HepG2 (cell line): Measurements from ENCODE around the gene OLFM1. TPM values are rescaled to one million over a fixed set of nuclear protein-coding genes. Genes with fewer than 3 reads are reported as not detected.

Experiments
- ATAC-seq: fragments of 200-7000 bp; cut with Tn5 transposase; 3 replicates; pipeline ENCODE4 v1.9.1; 2020; ENCODE audit warnings: mild to moderate bottlenecking, moderate library complexity
- BruUV-seq: library from RNA; stranded (reverse); fragments of 400-500 nt; replicated peaks from 2 replicates; lab custom pipeline; 2021; lab: Mats Ljungman, UMichigan
- CTCF ChIA-PET: fragments of 300-600 bp; formaldehyde crosslinking; extraction: SDS; loops from one replicate; lab custom pipeline; 2021; ENCODE audit warnings: low total read pairs, inconsistent platforms, low intra/inter-chr PET ratio; lab: Yijun Ruan, JAX
- POLR2A ChIA-PET: fragments of 350-600 bp; sonication (Branson Sonifier 250); formaldehyde crosslinking; loops from one replicate; lab custom pipeline; 2020; ENCODE audit warnings: antibody characterized with exemption, inconsistent platforms; lab: Yijun Ruan, JAX
- DNase-seq: peaks from one replicate; pipeline ENCODE4 v3.0.0-alpha.2; 2015; ENCODE audit warnings: low spot score
- FAIRE-seq: peaks from 3 replicates; lab custom pipeline; 2011; peaks lifted over from hg19 to GRCh38; lab: Jason Lieb, UNC
- H2AFZ ChIP-seq: one replicate; pipeline ENCODE4 v1.6.1; 2011; ENCODE audit warnings: low read length, inconsistent platforms
- H3K27ac ChIP-seq: fragments of 300-600 bp; 3 replicates; pipeline ENCODE4 v1.8.0; 2011; ENCODE audit warnings: mixed run types, mild to moderate bottlenecking, mixed read lengths, low read length, inconsistent platforms; ENCODE audit not compliant: insufficient read depth; ENCODE audit errors: extremely low read length
- H3K27me3 ChIP-seq, 2 experiments: fragments of 200-600 bp in 1 of 2; 2 replicates in 1 of 2; 3 replicates in 1 of 2; pipeline versions ENCODE4 v1.6.0 to v1.8.0; 2011; ENCODE audit warnings: low read length in 2 of 2, mild to moderate bottlenecking in 2 of 2, moderate library complexity in 2 of 2, inconsistent platforms in 1 of 2; ENCODE audit not compliant: insufficient read depth in 2 of 2, control insufficient read depth in 1 of 2
- H3K36me3 ChIP-seq, 2 experiments: fragments of 200-600 bp in 1 of 2; replicated peaks in 1 of 2; 2 replicates in 1 of 2; 3 replicates in 1 of 2; pipeline versions ENCODE4 v1.5.1 to v1.8.0; 2011; ENCODE audit warnings: low read length in 2 of 2, inconsistent platforms in 1 of 2; ENCODE audit not compliant: insufficient read depth in 2 of 2, control insufficient read depth in 1 of 2
- H3K4me1 ChIP-seq: 2 replicates; pipeline ENCODE4 v1.5.1; 2012; ENCODE audit warnings: low read length, inconsistent platforms; ENCODE audit not compliant: insufficient read depth
- H3K4me2 ChIP-seq: 2 replicates; pipeline ENCODE4 v1.6.0; 2011; ENCODE audit warnings: low read depth, low read length, inconsistent platforms
- H3K4me3 ChIP-seq, 3 experiments: fragments of 200-600 bp in 1 of 3; sonication (generic), shearing (Covaris generic) in 1 of 3; replicated peaks in 1 of 3; 2 replicates each; pipeline ENCODE4 v1.5.1; 2011 to 2016; ENCODE audit warnings: low read length in 3 of 3, inconsistent platforms in 2 of 3, low read depth in 2 of 3, mild to moderate bottlenecking in 2 of 3, control low read depth in 1 of 3, mixed read lengths in 1 of 3; ENCODE audit not compliant: insufficient read depth in 1 of 3
- H3K79me2 ChIP-seq: one replicate; pipeline ENCODE4 v1.6.1; 2011; ENCODE audit warnings: low read length, inconsistent platforms; ENCODE audit not compliant: insufficient read depth
- H3K9ac ChIP-seq: 2 replicates; pipeline ENCODE4 v1.6.0; 2011; ENCODE audit warnings: mild to moderate bottlenecking, low read depth, low read length, inconsistent platforms; ENCODE audit not compliant: insufficient read depth
- H3K9me3 ChIP-seq: 2 replicates; pipeline ENCODE4 v1.5.1; 2012; ENCODE audit warnings: mild to moderate bottlenecking, low read length
- H4K20me1 ChIP-seq: 2 replicates; pipeline ENCODE4 v1.6.0; 2011; ENCODE audit warnings: inconsistent platforms, mild to moderate bottlenecking, low read length, moderate library complexity; ENCODE audit not compliant: insufficient read depth
- GLMP ChIP-seq: sonication (generic); formaldehyde crosslinking; IDR thresholded peaks from 2 replicates; pipeline ENCODE4 v1.9.0; 2021; ENCODE audit warnings: missing genetic modification reagents, mild to moderate bottlenecking, borderline replicate concordance
- GTF3A ChIP-seq: sonication (generic); formaldehyde crosslinking; conservative IDR thresholded peaks from 2 replicates; pipeline ENCODE4 v1.4.0; 2020; ENCODE audit warnings: mild to moderate bottlenecking, missing genetic modification reagents
- IRF1 ChIP-seq: sonication (generic); formaldehyde crosslinking; IDR thresholded peaks from 2 replicates; pipeline ENCODE4 v1.4.0; 2020; ENCODE audit warnings: low read depth, mild to moderate bottlenecking, missing genetic modification reagents
- KLF6 ChIP-seq: IDR thresholded peaks from 2 replicates; pipeline ENCODE4 v1.8.0; 2016; ENCODE audit warnings: missing biosample characterization, missing genetic modification reagents
- NRL ChIP-seq: sonication (generic); formaldehyde crosslinking; IDR thresholded peaks from 2 replicates; pipeline ENCODE4 v1.5.0; 2020; ENCODE audit warnings: missing genetic modification reagents, mild to moderate bottlenecking, moderate library complexity, borderline replicate concordance
- PHF20 ChIP-seq: sonication (generic); formaldehyde crosslinking; IDR thresholded peaks from 2 replicates; pipeline ENCODE4 v1.5.0; 2020; ENCODE audit warnings: mild to moderate bottlenecking, missing genetic modification reagents
- RBFOX2 ChIP-seq: fragments of 200-400 bp; formaldehyde crosslinking; IDR thresholded peaks from 2 replicates; pipeline ENCODE4 v1.6.1; 2017; ENCODE audit warnings: low read depth, mild to moderate bottlenecking, low read length
- RXRB ChIP-seq: IDR thresholded peaks from 2 replicates; pipeline ENCODE4 v1.6.1; 2016; ENCODE audit warnings: borderline replicate concordance, missing genetic modification reagents, missing compliant biosample characterization
- SP5 ChIP-seq: IDR thresholded peaks from 2 replicates; pipeline ENCODE4 v1.6.1; 2016; ENCODE audit warnings: low read depth, borderline replicate concordance
- WIZ ChIP-seq: sonication (generic); formaldehyde crosslinking; IDR thresholded peaks from 2 replicates; pipeline ENCODE4 v1.5.1; 2020; ENCODE audit warnings: mild to moderate bottlenecking, missing genetic modification reagents
- ZBTB33 ChIP-seq: sonication (generic); formaldehyde crosslinking; IDR thresholded peaks from 2 replicates; pipeline ENCODE4 v1.4.0; 2020; ENCODE audit warnings: missing genetic modification reagents
- ZNF337 ChIP-seq: sonication (generic); formaldehyde crosslinking; IDR thresholded peaks from 2 replicates; pipeline ENCODE4 v1.5.1; 2020; ENCODE audit warnings: missing genetic modification reagents, low read depth, mild to moderate bottlenecking, borderline replicate concordance
- WGBS: methylation state at CpG from one replicate; pipeline ENCODE4 v1.1.6; 2017; ENCODE audit warnings: low lambda C conversion rate; 5-methylcytosine and 5-hydroxymethylcytosine counted together
- in situ Hi-C: cut with HindIII; loops from 2 replicates; pipeline ENCODE4 v1.10.0; 2017; ENCODE audit warnings: low pct_unique_long_range_greater_than_20kb; ENCODE audit not compliant: extremely low pct_ligation_motif_present
- intact Hi-C: fragments of 100-400 bp; cut with micrococcal nuclease; formaldehyde crosslinking; loops from one replicate; pipeline ENCODE4 v1.10.0; 2022; ENCODE audit not compliant: unreplicated experiment
- polyA plus RNA-seq, 8 experiments: library from polyadenylated mRNA; depleted of rRNA in 3 of 8; stranded (reverse) in 7 of 8; unstranded in 1 of 8; fragments of >200 nt; fragmentation: Illumina TruSeq in 4 of 8; extraction: Trizol in 4 of 8; gene quantifications; 2 replicates each; pipeline versions ENCODE4 v1.2.1 to v1.2.3, GENCODE V29; 2011 to 2016; ENCODE audit warnings: low read depth in 4 of 8, missing spikeins in 1 of 8, mixed read lengths in 1 of 8; ENCODE audit not compliant: insufficient read depth in 1 of 8
- total RNA-seq, 5 experiments: library from RNA; depleted of rRNA; stranded (reverse); fragments of >200 nt; fragmentation: Illumina TruSeq; extraction: Trizol; gene quantifications; 2 replicates each; pipeline ENCODE4 v1.2.3, GENCODE V29; 2016; ENCODE audit warnings: low read depth in 1 of 5
- TF ChIP-seq, protein P1 (sequence below): sonication (generic); formaldehyde crosslinking; IDR thresholded peaks from 2 replicates; pipeline ENCODE4 v1.9.0; 2021; ENCODE audit warnings: missing genetic modification reagents, mild to moderate bottlenecking, borderline replicate concordance
- TF ChIP-seq, protein P2 (sequence below): sonication (generic); formaldehyde crosslinking; IDR thresholded peaks from 2 replicates; pipeline ENCODE4 v1.8.0; 2022; ENCODE audit warnings: mild to moderate bottlenecking, missing genetic modification reagents, borderline replicate concordance
- TF ChIP-seq, protein P3 (sequence below): sonication (generic); formaldehyde crosslinking; IDR thresholded peaks from 2 replicates; pipeline ENCODE4 v1.8.1; 2023; ENCODE audit warnings: missing genetic modification reagents, inconsistent platforms, borderline replicate concordance

Gene OLFM1
- total and polyA plus RNA-seq, 2 of the 13 experiments (the other 11 are each of a cell fraction or from before 2014, with no cell fraction given): not detected

DNA sequence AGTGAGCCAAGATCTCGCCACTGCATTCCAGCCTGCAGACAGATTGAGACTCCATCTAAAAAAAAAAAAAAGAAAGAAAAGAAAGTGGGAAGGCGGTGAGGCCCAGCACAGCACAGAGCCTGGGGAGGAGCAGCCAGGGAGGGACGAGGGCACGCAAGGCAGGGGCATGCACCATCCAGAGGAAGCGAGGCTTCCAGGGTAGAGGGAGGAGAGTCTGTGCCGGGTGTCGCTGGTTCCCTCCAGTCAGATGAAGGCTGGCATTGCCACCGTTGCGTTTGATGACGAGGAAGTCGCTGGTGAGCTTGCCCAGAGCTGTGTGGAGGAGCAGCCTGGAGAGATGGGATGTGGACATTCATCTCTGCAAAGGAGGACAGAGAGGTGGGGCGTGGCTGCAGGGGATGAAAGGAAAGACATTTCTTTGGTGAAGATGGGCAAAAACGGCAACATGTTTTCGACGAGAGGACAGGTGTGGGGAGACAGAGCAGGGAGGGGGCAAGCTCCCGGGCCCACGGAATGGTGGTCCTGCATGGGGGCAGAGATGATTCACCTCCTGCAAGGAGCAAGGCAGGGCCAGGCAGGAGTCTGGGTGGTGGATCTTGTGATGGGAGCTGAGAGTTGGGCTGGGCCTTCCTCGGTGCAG lies 18.6 kb upstream of the OLFM1 start:
- no peak for DNase-seq
- TF ChIP-seq GLMP (CRISPR knock-in tag) (no peak), SP5 (CRISPR knock-in tag) (no peak), GTF3A (CRISPR knock-in tag) (no peak), NRL (CRISPR knock-in tag) (no peak), KLF6 (CRISPR knock-in tag) (no peak), RXRB (CRISPR knock-in tag) (no peak), ZBTB33 (CRISPR knock-in tag) (no peak), PHF20 (CRISPR knock-in tag) (no peak), WIZ (CRISPR knock-in tag) (no peak), IRF1 (CRISPR knock-in tag) (no peak), RBFOX2 (no peak), ZNF337 (CRISPR knock-in tag) (no peak)
- TF ChIP-seq, protein P1, sequence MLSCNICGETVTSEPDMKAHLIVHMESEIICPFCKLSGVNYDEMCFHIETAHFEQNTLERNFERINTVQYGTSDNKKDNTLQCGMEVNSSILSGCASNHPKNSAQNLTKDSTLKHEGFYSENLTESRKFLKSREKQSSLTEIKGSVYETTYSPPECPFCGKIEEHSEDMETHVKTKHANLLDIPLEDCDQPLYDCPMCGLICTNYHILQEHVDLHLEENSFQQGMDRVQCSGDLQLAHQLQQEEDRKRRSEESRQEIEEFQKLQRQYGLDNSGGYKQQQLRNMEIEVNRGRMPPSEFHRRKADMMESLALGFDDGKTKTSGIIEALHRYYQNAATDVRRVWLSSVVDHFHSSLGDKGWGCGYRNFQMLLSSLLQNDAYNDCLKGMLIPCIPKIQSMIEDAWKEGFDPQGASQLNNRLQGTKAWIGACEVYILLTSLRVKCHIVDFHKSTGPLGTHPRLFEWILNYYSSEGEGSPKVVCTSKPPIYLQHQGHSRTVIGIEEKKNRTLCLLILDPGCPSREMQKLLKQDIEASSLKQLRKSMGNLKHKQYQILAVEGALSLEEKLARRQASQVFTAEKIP (CRISPR knock-in tag): no peak
- TF ChIP-seq, protein P2, sequence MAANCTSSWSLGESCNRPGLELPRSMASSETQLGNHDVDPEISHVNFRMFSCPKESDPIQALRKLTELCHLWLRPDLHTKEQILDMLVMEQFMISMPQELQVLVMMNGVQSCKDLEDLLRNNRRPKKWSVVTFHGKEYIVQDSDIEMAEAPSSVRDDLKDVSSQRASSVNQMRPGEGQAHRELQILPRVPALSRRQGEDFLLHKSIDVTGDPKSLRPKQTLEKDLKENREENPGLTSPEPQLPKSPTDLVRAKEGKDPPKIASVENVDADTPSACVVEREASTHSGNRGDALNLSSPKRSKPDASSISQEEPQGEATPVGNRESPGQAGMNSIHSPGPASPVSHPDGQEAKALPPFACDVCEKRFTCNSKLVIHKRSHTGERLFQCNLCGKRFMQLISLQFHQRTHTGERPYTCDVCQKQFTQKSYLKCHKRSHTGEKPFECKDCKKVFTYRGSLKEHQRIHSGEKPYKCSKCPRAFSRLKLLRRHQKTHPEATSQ (CRISPR knock-in tag): no peak
- TF ChIP-seq, protein P3, sequence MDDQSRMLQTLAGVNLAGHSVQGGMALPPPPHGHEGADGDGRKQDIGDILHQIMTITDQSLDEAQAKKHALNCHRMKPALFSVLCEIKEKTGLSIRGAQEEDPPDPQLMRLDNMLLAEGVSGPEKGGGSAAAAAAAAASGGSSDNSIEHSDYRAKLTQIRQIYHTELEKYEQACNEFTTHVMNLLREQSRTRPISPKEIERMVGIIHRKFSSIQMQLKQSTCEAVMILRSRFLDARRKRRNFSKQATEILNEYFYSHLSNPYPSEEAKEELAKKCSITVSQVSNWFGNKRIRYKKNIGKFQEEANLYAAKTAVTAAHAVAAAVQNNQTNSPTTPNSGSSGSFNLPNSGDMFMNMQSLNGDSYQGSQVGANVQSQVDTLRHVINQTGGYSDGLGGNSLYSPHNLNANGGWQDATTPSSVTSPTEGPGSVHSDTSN (CRISPR knock-in tag): no peak

More for the DNA sequence above, 18.6 kb upstream of the OLFM1 start:
- ChIA-PET POLR2A (no interaction called here), CTCF (no interaction called here)
- peaks cover 3 to 47% of the 10 kb centered on the region in 2 experiments; a peak in 4 of 5 replicates for H3K27me3 ChIP-seq
- no peak overlapping the region for H3K9ac ChIP-seq
- 0 out of 2 replicates have a peak, but pooled peaks cover 2% of the 10 kb centered on the region for H4K20me1 ChIP-seq
- no peak overlapping the region for H3K27ac ChIP-seq
- no peak overlapping the region for H3K4me2 ChIP-seq
- in situ Hi-C loops (no loop called here), intact Hi-C loops (no loop called here)
- no peaks in the 10 kb centered on the region for H3K79me2 ChIP-seq
- BruUV-seq: no TSS peak
- 6% methylated on average over 17 of the region's 18 CpGs for WGBS
- no peaks in the 10 kb centered on the region for H3K4me1 ChIP-seq
- no peak overlapping the region for H3K4me3 ChIP-seq
- H3K36me3 ChIP-seq: no peaks in the 10 kb centered on the region
- H3K9me3 ChIP-seq: peaks cover 9% of the 10 kb centered on the region
- ATAC-seq: no peak
- no peak for FAIRE-seq
- H2AFZ ChIP-seq: no peak overlapping the region
